SKM-1 treated with dmso at 0.1 percent for 144 hours (cell line): ENCODE data around the gene BRMS1.
"Not testable (repeated sequence)": the region's sequence is repeated elsewhere in the genome, so short reads cannot be mapped to it uniquely, and the experiment has no call there.

Experiments used
- DNase-seq: peaks from one replicate; lab custom pipeline; 2025; ENCODE audit not compliant: unreplicated experiment; lab: John Stamatoyannopoulos, UW

Gene BRMS1

DNA sequence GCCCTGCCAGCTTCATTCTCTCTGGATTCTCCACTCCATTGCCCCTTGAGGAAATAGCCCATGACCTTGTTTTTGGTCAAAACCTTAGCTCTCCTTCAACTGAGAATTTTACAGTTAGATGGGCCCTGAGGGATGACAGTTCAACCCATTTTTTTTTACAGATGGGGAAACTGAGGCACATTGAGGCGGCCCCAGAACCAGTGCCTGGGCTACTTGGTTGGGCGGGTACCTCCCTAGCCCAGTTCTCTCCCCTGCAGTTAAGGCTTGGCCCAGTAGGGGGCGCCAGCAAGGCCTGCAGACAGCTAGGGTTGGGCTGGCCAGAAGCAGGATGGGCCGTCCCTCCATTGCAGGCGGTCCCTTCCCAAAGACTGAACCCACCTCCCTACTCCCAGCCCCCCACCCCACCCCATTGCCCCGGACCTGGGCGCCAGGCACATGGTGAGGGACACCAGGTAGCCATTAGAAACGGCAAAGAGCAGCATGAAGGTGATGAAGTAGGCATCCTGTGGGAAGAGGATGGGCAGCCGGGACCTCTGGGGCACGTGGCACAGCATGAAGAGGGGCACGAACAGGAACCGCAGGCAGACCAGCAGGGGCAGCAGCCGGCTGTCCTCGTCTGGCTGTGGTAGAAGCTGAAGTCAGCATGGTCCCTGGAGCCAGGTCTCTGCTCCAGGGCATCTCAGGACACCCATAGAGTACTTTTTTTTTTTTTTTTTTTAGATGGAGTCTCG lies 19.1 kb upstream of the BRMS1 start:
- no peak for DNase-seq

DNA sequence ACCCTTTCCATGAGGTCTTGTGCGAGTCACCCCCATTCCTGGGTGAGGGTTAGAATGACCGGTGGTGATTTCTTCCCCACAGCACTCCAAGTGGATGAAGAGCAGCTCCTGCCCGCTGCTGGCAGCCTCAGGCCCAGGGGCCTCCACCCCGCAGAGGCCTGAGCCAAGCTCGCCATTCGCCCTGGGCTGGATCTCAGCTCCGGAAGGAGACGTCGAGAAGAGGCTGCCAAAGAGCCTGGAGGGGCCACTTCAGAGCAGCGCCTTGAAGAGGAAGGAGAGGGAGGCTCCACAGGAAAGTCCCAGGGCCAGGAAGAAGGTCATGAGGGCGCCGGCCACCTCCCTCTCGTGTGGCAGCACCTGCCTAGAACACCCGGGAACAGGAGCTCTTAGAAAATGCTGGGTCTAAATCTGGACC lies 18.3 kb upstream of the BRMS1 start:
- no peak for DNase-seq

DNA sequence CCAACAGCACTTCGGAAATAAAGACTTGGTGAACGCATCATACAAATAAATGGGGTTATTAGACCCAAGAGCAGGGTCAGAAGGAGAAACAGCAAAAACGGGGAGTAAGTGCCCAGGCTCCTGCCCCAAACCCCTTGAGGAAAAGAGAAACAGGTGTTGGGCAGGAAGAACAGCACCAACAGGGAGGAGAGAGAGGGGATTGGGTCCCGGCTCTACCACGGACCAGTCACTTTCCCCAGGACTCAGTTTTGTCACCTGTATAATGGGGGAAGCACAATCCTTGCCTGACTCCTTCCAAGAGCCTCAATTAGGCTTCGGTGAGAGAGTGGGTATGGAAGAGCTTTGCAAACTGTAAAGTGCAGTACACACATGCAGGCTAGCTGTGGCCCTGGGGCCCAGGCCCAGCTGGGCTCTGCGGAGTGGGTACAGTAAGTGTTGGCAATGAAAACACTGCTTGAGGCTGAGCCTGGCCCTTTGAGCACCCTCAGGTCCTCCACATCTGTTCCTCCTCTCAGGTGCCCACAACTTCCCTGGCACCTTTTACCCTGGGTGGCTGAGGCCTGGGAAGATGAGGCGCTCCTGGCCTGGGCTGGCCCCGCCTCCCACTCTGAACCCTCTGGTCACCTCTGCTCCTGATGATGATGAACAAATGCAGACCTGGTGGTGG lies 17.7 kb upstream of the BRMS1 start:
- DNase-seq, result no peak

DNA sequence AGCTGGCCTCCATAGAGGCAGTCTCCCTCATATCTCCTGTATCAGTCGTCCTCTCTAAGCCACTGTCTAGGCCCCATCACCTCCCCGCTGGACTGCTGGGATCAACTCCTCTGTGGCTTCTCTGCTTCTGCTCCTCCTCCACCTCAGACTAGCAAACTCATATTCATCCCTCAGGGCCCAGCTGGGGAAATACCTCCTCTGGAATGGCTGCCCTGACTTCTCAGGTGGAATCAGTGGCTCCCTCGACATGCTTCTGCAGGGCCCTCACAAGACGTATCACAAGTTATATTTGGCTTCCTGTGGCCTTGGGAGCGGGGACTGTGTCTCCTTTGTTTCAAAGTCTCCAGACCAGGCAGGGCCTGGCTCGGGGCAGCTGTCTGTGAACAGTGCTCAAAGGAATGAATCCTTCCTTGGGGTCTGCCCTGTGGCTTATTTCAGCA lies 16.6 kb upstream of the BRMS1 start:
- no peak for DNase-seq

DNA sequence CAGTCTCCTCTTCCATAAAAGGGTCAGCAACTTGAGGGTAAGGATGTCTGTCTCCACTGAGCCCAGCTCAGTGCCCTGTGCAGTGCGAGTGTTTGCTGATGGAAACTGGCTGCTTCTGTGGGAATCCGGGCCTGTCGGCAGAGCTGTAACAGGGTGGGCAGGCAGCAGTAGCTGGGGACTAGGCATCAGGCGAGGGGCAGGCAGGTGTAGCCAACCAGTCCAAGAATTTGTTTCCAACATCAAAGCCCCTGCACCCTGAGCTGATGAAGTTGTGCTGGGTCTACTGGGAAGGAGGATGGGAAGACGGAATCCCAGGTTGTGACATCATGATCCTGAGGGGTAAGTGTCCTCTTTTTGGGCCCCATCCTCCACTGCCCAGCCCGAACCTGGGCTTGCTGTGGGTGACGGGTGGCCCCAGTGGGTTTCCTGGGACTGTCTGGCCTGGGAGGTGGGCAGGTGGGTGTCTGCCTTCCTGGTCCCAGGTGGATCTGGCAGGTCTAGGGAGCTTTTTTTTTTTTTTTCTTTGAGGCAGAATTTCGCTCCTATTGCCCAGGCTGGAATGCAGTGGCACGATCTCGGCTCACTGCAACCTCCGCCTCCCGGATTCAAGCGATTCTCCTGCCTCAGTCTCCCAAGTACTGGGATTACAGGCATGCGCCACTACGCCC lies 15.6 kb upstream of the BRMS1 start:
- no peak for DNase-seq

DNA sequence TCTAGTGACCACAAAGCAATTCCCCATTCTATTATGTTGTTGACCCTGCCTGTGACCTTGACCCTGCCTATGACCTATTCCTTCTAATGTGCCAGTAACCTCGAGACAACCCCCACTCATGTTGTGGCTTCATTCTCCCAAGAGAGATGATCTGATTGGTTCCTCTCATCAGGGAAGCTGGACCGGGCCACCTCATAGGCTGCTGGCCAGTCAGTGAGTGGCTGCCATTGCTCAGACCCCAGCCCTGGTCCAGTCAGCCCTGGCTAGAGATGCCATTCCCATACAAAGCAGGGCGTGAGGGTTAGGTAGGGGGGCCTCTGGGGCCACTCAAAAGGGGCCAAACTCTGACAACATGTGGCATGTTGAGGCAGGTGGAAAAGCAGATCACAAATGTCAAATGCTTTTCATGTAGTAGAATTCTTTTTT lies 14.8 kb upstream of the BRMS1 start:
- no peak for DNase-seq

DNA sequence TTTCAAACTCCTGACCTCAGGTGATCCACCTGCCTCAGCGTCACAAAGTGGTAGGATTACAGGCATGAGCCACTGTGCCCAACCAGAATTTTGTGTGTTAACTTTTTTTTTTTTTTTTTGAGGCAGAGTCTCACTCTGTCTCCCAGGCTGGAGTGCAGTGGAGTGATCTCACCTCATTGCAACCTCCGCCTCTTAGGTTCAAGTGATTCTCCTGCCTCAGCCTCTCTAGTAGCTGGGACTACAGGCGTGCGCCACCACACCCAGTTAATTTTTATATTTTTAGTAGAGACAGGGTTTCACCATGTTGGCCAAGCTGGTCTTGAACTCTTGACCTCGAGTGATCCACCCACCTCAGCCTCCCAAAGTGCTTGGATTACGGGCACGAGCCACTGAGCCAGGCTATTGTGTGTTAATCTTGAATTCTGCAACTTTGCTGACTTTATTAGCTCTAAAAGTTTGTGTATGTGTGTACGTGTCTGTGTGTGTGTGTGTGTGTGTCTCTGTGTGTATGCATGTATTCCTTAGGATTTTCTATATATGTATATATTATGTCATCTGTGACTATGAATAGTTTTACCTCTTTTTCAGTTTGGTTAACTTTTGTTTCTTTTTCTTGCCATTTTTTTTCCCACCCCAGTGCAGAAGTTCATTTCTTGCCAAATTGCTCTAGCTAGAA lies 5.8 kb upstream of the BRMS1 start:
- not testable (repeated sequence) for DNase-seq

DNA sequence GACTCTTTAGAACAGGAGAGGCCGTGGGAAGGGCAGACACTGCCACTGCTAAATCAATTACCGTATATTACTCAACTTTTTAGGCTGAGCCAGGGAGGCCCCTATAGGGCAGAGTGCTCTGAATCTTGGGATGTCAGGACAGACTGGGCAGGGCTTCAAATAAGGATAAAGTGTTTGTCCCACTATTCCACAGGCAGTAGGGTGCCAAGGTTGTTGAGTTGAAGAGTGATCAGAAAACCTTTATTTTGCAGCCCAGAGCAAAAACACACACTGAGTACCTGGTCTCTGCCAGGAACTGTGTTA lies 4.1 kb upstream of the BRMS1 start:
- no peak for DNase-seq

DNA sequence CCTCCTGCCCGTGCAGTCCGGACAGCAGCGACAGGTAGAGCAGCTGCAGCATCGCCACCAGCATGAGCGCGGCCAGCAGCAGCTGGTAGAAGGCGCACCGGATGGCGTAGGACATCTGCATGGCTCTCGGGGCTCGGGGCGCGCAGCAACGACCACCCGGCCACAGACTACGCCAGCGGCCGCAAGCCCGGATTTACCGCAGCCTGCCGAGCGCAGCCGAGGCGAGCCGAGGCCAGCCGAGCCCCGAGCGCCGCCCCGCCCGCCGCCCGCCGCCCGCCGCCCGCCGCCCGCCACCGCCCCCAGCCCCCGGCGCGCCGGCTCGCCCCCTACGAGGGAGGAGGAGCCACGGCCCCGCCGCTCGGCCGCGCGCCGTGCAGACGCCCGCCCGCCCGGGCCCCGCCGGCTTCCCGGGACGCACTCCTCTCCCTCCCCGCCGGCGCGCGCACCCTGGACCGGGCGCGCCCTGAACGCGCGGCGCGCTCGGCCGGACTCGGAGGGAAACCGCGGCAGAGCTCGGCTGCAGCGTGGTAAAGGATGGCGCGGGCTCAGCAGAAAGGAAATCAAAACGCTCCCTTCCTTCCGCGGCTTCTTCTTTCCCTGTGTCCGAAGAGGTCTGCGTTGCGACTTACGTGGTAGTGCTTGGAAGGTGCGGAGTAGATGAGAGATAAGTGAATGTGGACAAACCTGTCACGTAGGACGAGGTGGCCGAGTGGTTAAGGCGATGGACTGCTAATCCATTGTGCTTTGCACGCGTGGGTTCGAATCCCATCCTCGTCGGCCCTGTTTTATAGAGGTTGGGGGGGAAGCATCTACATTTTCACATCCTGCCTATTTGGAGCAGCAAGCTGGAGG lies 2.7 kb upstream of the BRMS1 start, which contains the start of gene B4GAT1:
B4GAT1 (minus strand) TSS at position 205 of the 852 bp plus-strand sequence; CDS start at position 121, 84 bp downstream.
- peak; percentile 91 for DNase-seq

DNA sequence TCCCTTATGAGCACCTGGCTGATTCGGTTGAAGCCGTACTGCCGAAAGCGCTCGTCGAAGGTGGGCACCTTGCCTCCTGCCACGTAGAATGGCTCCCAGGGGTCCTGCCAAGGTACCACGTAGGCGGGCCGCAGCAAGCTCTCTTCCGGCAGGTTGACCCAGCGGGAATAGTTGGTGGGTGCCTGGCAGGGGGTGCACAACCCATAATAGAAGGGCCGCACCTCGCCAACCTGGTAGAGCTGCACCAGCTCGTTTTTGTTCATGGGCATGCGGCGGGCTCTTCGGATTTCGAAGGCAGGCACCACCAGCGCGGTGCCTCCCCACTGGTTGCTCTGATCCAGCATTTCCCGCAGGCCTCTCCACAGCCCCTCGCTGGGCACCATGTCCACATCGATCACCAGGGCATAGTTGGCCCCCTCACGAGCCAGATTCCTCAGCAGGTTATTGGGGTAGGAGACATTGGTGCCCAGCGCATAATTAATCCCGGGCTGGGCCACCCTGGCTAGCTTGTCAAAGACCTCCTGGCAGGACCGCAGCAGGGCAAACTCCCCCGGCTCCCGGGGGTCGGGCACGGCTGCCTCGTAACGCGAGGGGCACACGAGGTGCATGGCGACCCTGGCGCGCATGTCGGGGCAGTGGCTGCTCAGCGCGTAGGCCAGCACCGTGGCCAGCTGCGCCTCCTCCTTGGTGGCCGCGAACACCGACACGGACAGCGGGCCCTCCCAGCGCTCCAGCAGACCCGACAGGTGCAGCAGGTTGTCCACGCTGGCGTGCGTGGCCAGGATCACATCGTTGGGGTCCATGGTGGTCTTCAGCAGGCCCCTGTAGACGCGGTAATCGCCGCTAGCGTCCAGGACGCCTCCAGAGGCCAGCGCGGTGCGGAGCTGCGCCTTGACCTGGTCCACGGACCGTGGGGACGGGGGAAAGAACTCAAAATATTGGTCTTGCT lies 1.8 kb upstream of the BRMS1 start:
- no peak for DNase-seq

DNA sequence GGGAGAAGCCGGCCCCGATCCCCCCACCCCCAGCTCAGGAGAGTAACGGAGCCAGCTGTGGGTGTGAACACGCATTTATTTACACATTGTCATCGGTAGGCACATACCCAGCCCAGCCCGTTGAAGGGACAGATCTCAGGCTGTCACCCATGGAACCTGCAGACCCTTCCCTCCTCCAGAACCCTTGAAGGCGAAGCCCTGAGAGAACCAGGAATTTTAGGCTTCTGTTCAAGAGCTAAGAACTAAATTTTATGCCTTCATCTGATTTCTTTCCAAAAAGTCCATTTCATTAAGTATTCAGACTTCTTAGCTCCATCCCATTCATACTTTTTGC lies 379 bp upstream of the BRMS1 start:
- DNase-seq, result no peak

DNA sequence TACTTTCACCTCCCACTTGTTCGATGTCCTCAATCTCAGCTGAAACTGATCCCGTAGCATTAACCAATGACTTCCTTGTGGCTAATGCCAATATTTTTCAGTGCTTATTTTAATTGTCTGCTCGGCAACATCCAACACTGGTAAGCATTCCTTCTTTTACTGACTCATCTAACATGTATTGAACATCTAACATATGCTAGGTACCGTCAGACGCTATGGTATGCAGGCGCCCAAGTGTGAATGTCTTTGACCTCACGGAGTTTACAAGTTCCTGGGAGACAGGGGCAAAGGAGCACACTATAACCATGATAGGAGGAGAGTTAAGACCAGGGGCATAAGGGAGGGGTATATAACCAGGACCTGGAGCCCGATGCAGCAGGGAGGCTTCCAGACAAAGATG lies 1.7 kb downstream of the BRMS1 start:
- no peak for DNase-seq

DNA sequence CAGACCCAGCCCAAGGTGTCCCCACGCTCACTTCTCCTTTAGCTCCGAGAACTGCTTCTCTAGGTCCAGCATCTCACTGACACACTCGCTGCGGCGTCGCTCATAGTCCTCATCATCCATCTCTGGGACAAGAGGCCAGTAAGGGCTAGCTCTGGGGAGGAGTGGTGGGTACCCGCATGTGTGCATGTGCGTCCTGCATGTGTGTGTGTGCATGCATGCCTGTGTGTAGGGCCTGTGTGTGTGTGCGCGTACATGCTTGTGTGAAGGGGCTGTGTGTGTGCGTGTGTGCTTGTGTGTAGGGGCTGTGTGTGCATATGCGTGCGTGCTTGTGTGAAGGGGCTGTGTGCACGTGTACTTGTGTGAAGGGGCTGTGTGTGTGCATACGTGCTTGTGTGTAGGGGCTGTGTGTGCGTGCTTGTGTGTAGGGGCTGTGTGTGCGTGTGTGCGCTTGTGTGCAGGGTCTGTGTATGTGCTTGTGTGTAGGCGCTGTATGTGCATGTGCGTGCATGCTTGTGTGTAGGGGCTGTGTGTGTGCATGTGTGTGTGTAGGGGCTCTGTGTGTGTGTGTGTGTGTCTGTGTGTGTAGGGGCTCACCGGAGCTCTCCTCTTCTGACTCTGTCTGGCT lies 3.3 kb downstream of the BRMS1 start:
- no peak for DNase-seq

DNA sequence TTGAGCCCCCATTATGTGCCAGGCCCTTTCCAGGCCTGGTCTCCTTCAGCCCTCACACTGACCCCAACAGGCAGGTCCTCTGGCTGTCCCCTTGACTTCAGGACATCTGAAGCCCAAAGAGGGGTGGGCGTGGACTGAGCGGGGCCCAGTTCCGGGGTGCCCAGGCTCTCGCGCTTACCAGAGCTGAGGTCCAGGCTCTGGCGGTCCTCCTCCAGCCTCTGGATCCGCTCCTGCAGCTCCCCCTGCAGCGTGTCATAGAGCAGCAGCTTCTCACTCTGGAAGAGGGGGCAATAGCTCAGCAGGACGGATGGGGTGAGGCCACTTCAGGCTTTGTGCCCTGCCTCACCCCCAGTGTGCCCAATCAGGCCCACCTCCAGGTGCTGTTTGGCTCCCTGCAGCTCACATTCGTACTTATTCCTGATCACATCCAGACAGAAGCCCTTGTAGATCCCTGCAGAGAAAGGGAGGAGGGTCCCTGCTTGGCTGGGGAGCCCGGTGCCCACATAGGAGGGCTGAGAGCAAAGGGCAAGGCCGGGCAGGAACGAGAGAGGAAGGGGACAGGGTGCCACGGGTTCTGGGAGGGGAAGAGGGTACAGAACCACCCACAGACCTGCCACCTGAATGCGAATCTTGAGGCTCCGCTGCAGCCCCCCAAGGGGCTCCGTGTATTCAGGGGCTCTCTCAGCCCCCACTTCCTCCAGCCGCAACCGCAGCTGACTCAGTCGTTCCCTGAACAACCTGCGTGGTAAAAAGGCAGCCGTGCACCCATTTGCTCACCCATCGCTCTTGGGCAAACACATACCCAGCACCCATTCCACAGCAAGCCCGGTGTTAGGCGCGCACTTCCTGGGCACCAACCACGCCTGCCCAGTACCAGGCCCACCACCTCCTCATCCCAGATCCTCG lies 4.1 kb downstream of the BRMS1 start:
- no peak for DNase-seq

DNA sequence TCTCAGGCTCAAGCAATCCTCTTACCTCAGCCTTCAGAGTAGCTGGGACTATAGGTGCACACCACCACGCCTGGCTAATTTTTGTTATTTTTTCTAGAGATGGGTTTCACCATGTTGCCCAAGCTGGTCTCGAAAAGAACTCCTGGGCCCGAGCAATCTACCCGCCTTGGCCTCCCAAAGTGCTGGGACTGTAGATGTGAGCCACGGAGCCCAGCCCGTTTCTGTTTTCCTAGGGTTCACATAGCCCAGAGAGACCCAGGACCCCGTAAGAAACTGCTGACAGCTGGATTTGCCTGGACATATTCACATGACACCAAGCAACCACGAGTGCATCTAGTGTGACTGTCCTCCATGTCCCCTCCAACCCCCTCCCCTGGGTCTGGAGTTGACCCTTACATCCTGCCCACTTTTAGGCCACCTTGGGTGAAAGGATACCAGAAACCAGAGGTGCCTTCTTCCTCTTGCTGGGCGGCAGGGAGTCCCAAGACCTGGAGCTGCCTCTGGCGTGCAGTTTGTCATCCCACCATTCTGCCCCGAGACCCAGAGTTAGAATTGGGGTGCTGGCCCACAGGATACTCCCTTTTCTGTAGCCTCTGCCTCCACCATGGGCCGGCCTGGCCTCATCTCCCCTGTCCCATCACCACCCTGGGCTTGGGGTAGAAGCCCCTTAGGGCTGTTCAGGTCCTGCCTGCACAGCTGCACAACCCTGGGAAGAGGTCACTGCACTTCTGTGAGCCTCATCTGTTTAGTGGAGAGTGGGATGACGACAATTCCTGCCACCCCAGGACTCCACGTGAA lies 5.0 kb downstream of the BRMS1 start:
- DNase-seq, result no peak

DNA sequence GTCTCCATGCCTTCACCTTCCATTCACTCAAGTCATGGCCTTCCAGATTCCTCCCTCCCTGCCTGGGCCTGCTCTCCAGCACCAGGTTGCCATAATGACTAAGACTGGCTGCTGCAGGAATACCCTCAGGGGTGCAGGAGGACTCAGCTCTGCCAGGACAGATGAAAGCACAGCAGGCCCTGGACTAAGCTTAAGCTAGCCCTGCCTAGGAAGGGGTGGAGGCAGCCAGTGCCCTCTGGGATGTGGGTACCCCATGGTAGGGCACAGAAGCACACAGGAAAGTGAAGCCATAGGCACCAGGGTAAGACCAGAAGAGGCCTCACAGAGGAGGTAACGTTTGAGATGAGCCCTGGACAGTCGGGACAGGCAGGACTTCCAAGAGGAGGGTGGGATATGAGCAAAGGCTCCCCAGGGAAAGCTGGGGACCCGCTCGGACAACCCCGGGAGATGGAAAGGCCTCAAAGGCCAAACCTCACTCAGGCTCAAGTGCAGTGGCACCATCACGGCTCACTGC lies 5.7 kb downstream of the BRMS1 start:
- no peak for DNase-seq
